ENCODE data around the gene AGFG2.

AGFG2 gene

GRCh38 chr7:100588438-100588837, 49.4 kb downstream of the AGFG2 start:
- DNase-seq: peak; percentile 59

GRCh38 chr7:100589341-100589947, 50.4 kb downstream of the AGFG2 start:
- no peak for DNase-seq

DNA sequence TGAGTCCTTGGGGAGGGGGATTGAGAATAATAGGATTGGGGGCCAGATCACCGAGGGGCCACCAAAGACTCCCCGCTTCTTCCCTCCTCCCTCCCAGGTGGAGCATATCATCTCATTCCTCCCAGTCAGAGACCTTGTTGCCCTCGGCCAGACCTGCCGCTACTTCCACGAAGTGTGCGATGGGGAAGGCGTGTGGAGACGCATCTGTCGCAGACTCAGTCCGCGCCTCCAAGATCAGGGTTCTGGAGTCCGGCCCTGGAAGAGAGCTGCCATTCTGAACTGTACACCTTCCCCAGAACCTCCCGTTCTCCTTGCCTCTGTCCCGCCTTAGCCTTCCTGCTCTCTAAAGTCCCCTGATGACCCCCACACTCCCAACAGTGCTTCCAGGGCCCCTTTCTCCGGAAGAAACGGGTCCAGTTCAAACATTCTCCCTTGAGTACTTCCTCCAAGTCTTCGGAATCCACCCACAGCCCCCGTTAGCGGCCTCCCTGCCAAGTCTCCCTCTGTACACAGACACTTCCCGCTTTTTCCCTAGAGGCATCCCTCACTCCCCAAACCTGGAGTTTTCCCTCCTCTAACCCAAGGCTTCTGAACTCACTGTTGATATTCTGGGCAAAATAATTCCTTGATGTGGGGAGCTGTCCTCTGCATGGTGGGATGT, 51.2 kb downstream of the AGFG2 start:
- no peak for DNase-seq

DNA sequence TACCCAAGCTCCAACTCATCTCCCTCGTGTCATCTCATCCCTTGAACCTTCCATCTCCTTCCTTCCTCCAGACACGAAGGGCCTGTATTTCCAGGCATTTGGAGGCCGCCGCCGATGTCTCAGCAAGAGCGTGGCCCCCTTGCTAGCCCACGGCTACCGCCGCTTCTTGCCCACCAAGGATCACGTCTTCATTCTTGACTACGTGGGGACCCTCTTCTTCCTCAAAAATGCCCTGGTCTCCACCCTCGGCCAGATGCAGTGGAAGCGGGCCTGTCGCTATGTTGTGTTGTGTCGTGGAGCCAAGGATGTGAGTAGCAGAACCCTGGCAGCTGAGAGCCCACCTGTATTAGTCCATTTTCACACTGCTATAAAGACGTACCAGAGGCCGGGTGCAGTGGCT, 52.6 kb downstream of the AGFG2 start:
- no peak for DNase-seq

GRCh38 chr7:100595188-100595587, 56.2 kb downstream of the AGFG2 start:
- no peak for DNase-seq

- no peak for DNase-seq
Measured at GRCh38 chr7:100598425-100598824, 59.4 kb downstream of the AGFG2 start.

GRCh38 chr7:100599911-100600729, 61.1 kb downstream of the AGFG2 start:
- no peak for DNase-seq

GRCh38 chr7:100600730-100601038, 61.7 kb downstream of the AGFG2 start:
- DNase-seq: no peak

DNA sequence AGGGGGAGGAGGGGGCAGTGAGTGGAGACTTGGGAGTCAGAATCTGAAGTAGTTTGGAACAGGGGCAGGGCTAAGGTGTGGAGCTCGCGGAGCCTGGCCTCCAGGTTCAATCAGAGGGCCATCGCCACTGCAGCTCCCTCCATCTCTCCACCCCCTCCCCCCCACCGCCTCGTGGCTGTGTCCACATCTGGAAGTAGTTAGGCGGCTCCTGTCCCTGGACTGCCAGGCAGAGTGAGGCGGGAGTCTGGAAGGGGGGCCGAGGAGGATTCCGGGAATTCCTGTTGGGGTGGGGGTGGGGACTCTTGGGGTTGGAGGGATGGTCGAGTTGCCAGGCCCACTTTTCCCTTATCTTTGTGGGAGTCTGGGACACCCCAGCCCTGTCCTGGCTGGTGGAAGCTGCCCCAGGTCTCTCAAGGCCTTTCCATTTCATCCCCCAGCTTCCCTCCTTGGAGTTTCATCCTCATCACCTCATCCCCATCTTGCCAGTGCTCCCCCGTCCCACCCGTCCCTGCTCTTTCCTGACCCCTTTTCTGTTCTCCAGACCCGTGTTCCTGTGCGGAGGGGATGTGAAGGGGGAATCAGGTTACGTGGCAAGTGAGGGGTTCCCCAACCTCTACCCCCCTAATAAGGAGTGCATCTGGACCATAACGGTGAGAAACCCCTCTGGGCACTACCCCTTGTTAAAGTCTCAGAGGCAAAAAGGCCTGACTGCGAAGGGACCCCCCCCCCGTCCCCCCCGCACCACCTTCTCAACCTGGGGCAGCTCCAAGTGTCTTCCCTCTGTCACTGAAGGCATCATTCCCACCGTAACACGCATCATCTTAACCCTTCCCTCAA, 64.1 kb downstream of the AGFG2 start:
- peak; percentile 55 for DNase-seq

- DNase-seq: peak; percentile 70
Measured at GRCh38 chr7:100603726-100604027, 64.7 kb downstream of the AGFG2 start.

DNA sequence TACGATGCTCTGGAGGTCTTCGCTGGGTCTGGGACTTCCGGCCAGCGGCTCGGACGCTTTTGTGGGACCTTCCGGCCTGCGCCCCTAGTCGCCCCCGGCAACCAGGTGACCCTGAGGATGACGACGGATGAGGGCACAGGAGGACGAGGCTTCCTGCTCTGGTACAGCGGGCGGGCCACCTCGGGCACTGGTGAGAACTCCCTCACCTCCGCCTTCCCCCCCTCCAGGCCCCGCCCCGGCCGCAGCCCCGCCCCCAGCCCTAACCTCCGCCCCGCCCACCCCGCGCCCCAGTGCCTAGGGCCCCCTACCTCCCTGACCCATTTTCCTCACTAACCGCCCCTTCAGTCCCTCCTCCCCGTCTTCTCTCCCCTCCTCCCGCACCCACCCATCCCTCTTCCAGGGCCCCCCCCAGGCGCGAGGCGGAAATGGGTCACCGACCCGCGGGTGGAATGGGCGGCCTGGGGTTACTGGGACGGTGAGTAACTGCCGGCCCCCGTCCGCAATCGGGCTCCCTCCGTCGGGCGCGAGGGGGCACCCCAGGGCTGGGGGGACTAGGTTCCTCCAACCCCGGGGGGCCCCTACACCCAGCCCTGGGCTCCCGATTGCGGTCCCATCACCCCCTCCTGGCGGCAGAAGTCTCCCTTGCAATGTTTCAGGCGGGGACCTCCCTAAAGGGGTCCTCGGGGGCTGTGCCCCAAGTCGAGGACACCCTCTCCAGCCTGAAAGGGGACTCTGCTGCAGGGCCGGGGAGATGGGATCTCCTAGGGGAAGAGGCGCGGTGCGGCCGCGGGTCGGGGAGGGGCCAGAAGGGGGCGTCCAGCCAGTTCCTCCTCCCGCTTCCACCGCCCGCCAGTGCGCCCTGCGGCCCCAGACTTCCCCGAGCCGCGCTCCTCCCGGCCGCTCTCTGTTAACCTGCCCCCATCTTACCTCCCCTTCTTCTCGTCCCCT, 65.3 kb downstream of the AGFG2 start:
- DNase-seq: peak; percentile 86

GRCh38 chr7:100604976-100605911, 66.2 kb downstream of the AGFG2 start:
- DNase-seq: peak; percentile 68

DNA sequence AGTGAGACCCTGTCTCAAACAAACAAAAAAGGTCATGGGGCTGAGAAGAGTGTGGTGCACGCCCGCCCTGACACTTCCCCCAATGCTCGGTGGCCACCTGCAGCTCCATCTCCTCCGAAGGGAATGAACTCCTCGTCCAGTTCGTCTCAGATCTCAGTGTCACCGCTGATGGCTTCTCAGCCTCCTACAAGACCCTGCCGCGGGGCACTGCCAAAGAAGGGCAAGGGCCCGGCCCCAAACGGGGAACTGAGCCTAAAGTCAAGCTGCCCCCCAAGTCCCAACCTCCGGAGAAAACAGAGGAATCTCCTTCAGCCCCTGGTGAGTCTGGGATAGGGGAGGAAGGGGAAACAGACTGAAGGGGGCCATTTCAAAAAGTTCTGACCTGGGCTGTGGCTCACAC, 67.3 kb downstream of the AGFG2 start:
- no peak for DNase-seq

- no peak for DNase-seq
Measured at GRCh38 chr7:100607111-100607510, 68.1 kb downstream of the AGFG2 start.

DNA sequence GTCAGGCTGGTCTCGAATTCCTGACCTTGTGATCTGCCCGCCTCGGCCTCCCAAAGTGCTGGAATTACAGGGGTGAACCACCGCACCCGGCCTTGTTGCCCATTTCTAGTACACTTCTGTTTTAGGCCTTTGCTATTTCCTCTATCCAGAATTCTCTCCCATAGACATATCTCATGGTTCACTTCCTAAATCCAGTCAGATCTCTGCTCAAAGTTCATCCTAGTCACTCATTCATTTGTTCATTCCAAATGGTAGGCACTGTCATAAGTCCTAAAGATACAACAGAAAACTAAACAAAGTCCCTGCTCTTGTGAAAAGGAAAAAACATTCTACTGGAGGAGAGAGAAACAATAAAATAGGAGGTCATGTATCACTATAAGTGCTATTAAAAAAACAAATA, 71.0 kb downstream of the AGFG2 start:
- no peak for DNase-seq

DNA sequence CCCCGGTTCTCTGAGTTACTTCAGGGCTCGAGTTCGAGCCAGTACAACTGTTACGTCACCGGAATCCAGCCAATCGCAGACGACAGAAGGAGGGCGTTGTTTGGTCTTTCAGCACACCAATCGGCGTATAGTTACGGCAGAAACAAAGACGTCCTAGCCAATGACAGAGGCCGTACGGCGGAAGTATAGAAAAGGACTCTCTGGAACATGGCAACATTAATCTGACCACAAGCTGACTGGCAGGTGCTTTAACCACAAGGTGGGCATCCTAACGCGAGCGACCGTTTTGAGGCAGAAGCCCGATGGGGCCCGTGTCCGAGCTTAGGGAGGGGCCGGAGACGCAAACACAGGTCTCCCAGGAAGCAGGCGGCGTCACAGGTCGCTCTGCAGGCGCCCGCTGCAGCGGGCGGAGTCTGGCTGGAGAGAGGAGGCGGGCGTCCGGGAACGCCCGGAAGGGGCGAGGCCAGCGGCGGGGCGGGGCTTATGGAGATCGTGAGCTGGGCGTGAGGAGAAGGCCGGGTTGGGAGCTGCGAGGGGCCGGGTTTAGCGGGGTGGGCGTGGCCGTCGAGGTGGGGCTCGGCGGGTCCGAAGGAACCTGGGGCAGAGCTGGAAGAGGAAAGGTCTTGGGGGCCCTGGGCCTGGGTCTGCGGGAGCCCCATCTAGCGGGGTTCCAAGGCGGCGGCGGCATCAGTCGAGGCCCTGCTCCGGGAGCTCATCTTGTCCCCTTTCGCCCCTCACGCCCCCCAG, 73.2 kb downstream of the AGFG2 start, which contains the start of gene MOSPD3:
Gene MOSPD3 (plus strand): TSS at position 558 of the 747 bp plus-strand sequence. CDS start 252 bp downstream, outside the sequence.
- DNase-seq: peak; percentile 100

GRCh38 chr7:100612730-100613390, 73.9 kb downstream of the AGFG2 start:
- peak; percentile 59 for DNase-seq

GRCh38 chr7:100613412-100614175, 74.6 kb downstream of the AGFG2 start:
- no peak for DNase-seq

Data from DMS53 (cell line).